Endometrial microvascular endothelial cells (primary cell): ENCODE data around the gene EME2. TPM values are rescaled to one million over a fixed set of nuclear protein-coding genes. Genes with fewer than 3 reads are reported as not detected.
"Not testable (repeated sequence)": the region's sequence is repeated elsewhere in the genome, so short reads cannot be mapped to it uniquely, and the experiment has no call there.

ENCODE experiments used
- in situ Hi-C: cut with HindIII; loops from 2 replicates; pipeline ENCODE4 v1.10.0; 2017; ENCODE audit warnings: low sequenced_read_pairs, low pct_unique_long_range_greater_than_20kb; ENCODE audit errors: inconsistent ontology term
- total RNA-seq: library from RNA; depleted of rRNA; stranded (reverse); fragments of >200 nt; gene quantifications from one replicate; pipeline ENCODE4 v1.2.3, GENCODE V29; 2015; ENCODE audit errors: inconsistent ontology term

EME2 gene
- total RNA-seq: 3.5 TPM

DNA sequence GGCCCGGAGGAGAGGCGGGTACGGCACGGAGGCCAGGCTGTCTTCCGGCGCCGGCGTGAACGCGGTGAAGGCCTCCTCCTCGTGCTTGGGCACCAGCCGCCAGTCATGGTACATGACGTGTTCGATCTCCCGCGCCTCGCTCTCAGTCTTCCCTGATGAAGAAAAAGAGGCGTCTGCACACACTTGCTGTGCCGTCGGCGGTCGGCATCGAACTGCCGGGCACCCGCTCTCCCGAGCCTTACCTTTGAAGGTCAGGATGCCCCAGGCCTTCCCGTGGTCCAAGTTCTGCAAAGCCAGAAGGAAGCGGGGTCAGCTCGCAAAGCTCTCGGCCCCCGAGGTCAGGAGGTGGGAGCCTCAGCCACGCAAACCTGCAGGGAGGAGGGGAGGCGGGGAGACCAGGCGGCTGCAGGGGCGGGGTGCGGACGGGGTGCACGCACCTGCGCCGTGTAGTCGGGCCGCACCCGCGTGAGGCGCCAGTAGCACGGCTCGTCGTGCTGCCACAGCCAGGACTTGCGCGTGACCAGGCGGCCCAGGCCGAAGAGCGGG, at the start of gene EME2:
Gene EME2 (plus strand): TSS at position 449 of the 546 bp plus-strand sequence. CDS start 418 bp downstream, outside the sequence.
- in situ Hi-C loops: no loop called here

GRCh38 chr16:1723450-1724147, 49.0 kb upstream of the EME2 start:
- in situ Hi-C loops: no loop called here

DNA sequence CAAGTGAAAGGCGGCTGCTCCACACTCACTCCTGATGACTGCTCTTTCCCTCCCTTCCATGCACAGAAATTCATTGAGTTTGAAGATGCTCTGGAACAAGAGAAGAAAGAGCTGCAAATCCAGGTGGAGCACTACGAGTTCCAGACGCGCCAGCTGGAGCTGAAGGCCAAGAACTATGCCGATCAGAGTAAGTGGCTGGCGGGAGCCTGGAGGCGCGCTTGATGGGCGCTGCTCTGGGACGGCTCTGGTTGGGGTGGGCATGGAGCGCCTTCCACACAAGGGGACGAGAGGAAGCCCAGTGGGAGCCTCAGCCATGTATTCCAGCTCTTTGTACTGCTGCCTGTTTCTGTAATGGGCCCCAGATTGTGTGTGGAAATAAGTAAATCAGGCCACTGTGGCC, 48.1 kb upstream of the EME2 start:
- in situ Hi-C loops: no loop called here

- in situ Hi-C loops: no loop called here
Measured at GRCh38 chr16:1726661-1727502, 45.7 kb upstream of the EME2 start.

DNA sequence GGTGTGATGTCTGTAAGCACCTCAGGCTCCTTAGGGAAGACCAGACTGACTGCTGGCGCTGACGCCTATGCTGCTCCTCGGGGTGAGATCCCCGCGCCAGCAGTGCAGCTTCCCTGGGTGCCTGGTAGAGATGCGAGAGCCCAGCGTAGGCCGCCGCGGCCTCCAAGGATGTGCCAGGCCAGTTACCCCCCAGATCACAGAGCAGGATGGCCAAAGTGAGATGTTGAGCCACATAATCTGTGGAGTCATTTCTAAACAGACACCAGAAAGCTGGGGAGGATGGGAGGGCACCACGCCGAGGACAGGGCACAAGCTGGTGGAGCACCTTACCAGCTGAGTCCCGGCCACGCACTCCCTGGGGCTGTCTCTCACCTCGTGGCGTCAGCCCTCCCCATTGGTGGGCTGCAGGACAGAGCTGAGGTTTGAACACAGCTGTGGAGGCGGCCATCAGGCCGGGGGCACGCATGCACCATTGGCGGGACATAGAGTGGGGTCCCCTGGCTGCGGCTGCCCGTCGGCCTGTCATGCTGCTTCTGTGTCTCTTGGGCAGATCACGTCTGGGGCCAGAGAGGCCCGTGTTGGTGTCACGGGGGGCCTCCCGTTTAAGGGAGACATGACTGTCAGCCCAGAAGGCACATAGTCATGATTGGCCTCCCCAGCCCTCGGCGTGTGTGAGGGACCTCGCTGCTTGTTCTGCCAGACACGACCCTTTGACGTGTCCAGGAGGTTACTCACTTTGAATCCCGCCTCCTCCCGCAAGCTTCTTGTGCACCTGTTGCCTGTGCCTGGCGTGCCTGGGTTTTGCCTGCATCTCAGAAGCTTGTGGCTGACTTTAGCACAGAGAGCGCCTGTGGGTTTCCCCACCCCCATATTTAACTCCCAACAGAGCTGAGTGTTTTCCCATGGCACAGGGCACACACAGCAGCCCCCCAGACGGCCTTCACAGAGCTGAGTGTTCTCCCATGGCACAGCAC, 44.7 kb upstream of the EME2 start:
- in situ Hi-C loops: no loop called here

GRCh38 chr16:1729026-1729425, 43.6 kb upstream of the EME2 start:
- in situ Hi-C loops: no loop called here

DNA sequence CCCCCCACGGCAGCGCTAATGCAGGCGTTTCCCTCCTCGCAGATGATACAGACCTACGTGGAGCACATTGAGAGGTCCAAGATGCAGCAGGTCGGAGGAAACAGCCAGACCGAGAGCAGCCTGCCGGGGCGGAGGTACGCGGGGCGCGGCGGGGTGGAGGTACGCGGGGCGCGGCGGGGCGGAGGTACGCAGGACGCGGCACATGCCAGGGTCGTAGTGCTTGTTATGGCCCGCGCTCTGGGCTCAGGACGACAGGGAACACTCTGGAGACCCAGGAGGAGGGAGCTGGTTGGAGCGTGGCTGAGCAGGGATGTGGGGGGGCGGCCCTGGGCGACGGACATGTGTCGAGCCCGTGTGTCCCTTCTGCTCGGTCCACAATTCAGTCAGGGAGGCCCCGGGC, 43.2 kb upstream of the EME2 start:
- in situ Hi-C loops: no loop called here

- in situ Hi-C loops: no loop called here
Measured at GRCh38 chr16:1731073-1731472, 41.5 kb upstream of the EME2 start.

DNA sequence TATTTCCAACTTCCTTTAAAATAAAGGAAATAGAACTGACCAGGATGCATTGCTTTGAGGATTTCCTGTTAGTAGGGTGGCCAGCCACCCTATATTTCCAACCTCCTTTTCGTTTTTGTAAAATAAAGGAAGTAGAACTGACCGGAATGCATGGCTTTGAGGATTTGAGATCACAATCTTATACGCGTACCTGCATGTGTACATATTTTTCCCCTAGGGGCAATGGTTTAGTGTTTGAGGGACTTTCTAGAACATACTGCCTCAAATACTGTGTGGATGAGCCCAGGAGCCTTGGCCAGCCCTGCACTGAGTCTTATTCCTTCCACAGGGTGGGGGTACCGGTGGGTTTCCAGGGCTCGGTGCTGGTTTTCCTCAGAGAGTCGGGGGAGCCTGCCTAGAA, 41.0 kb upstream of the EME2 start:
- in situ Hi-C loops: no loop called here

DNA sequence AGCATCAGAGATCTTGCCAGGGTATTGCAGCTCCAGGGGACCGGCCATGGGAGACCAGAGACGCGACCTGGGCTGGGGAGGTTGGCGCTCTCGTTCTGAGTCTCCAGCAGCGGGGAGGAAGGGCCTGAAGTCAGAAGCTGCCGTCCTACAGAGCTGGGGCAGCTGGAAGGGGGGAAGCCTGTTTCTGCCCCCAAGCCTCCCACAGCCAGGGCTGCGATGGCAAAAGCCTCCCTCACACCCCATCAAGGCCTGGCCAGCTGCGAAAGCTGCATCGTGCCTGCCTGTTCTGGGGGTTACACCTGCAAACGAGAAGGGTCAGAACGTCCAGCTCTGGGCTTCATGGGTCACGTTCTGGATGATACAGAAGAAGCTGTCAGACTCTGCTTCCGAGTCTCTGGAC, 40.5 kb upstream of the EME2 start:
- in situ Hi-C loops: no loop called here

- in situ Hi-C loops: not testable (repeated sequence)
Measured at GRCh38 chr16:1732551-1732987, 40.0 kb upstream of the EME2 start.

DNA sequence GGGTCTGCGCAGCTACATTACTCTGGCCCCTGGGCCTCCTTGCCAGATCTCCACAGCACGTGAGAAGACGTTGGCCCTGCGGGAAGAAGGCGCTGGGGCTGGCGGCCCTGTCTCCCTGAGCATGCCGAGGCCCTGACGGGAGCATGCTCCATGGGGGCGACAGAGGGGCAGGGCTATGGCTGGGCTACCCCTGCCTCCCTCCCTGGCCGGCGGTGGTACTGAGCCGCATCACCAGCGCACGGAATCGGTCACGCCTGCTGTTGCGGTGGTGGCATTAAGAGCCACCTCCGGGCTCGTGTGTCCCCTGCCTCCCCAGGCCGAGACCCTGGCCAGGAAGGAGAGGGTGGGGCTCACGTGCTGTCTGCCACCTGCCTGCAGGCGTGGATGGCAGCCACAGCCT, 38.5 kb upstream of the EME2 start:
- in situ Hi-C loops: no loop called here

GRCh38 chr16:1734816-1735215, 37.8 kb upstream of the EME2 start:
- in situ Hi-C loops: no loop called here

GRCh38 chr16:1740234-1740633, 32.4 kb upstream of the EME2 start:
- in situ Hi-C loops: no loop called here

DNA sequence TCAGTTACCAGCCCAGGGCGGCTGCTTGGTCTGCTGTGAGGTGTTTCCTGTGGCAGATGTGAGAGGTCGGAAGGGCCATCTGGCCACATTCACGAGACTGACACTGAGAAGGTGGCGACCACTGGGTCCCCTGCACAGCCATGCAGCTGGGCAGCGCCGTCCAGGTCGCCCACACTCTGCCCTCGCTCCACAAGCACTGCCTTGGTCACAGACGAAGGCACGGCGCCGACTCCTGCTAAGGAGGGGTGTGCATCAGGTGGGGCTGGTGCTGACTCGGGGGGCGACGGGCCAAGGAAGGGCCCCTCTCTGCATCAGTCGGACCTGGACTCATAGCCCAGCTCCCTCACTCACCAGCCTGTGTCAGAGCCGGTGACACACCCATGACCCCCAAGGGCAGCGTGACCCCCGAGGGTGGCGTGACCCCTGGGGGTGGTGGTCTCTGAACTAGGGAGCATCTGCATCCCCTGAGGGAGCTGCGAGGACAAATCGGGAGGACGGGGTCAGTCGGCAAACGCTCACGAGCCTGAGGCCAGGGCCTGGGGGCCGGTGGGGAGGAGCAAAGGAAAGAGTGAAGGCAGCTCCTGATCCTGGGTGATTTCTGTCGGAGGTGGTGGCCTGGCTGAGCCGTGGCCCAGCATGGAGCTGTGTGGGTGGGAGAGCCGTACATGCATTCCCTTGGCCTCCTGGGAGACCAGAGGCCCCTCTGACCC, 31.7 kb upstream of the EME2 start:
- in situ Hi-C loops: no loop called here

- in situ Hi-C loops: no loop called here
Measured at GRCh38 chr16:1741553-1742165, 31.0 kb upstream of the EME2 start.

GRCh38 chr16:1743376-1744337, 29.0 kb upstream of the EME2 start:
- in situ Hi-C loops: no loop called here
